MV-4-11 (cell line): ENCODE measurements around the gene KCNC3.
A peak's percentile ranks its signal among the peaks of the same experiment; 100 is the strongest.

ENCODE experiments used
- DNase-seq: peaks from one replicate; lab custom pipeline; 2025; lab: John Stamatoyannopoulos, UW

The KCNC3 gene

GRCh38 chr19:50311723-50312635 lies 17.2 kb downstream of the KCNC3 start:
- no peak for DNase-seq

- DNase-seq: no peak
Observed at GRCh38 chr19:50310759-50311465, 18.3 kb downstream of the KCNC3 start.

DNA sequence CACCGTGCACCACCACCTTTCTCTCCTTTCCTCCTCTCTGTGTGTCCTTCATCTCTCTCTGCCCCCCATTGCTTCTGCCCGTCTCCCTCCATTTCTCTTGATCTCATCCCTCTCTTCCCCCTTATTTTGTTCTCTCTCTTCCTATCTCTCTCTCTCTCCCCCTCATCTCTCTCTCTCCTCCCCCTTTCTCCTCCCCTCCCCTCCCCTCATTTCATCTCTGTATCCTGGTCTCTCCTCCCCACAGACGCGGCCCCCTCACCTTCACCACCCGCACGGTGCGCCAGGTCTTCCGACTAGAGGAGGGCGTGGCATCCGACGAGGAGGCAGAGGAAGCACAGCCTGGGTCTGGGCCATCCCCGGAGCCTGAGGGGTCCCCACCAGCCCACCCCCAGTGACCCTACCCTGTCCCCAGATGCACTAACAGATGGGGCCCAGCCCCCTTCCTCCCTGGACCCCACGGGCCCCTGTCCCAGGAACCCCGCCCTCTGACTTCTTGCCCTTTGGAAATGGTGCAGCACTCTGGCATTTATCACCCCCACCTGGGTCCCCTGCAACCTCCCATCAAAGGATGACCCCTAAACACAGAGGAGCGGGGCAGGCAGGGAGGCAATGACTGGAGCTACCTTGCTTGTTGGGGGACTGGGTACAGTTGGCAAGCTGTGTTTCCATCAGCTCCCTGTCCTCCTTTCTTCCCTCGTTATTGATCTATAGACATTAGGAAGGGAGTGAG lies 19.6 kb downstream of the KCNC3 start:
- no peak for DNase-seq

- no peak for DNase-seq
Observed at GRCh38 chr19:50308991-50309390, 20.2 kb downstream of the KCNC3 start.

- no peak for DNase-seq
Observed at GRCh38 chr19:50303558-50303957, 25.6 kb downstream of the KCNC3 start.

GRCh38 chr19:50301607-50301971 lies 27.6 kb downstream of the KCNC3 start:
- DNase-seq: no peak

DNA sequence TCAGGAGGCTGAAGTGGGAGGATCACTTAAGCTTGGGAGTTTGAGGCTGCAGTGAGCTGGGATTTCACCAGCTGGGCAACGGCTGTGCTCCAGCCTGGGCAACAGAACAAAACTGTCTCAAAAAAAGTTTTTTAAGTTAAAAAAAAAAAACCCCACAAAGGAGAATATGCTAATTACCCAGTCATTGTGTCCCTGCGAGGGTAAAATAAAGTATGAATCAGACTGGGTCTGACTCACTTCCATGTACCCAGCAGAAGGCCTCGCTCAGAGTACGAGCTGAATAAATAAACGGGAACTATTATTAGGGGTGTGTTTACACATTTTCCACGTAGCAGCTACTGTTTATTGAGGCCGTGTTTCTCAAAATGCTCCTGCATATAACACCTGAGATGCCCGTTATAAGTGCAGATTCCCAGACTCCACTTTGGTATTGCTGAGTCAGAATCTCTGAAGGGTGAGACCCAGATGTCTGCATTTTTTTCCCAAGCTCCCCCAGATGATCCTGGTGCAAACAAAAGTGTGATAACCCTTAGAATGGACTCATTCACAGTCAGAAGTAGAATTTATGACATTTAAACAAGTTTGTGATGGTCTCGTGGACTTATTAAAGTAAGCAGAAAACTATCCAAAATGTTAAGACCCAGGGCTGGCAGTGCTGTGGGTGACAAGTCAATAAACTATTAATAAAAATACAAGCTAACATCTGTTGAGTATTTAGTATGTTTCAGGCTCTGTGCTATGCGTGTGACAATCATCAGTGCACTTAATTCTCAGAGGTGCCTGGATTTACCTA lies 28.2 kb downstream of the KCNC3 start:
- DNase-seq: peak; percentile 82

- DNase-seq: no peak
Observed at GRCh38 chr19:50300051-50300450, 29.1 kb downstream of the KCNC3 start.

GRCh38 chr19:50293263-50294004 lies 35.7 kb downstream of the KCNC3 start:
- no peak for DNase-seq

GRCh38 chr19:50292216-50292827 lies 36.9 kb downstream of the KCNC3 start:
- no peak for DNase-seq

GRCh38 chr19:50290775-50291174 lies 38.4 kb downstream of the KCNC3 start:
- no peak for DNase-seq

GRCh38 chr19:50290011-50290410 lies 39.2 kb downstream of the KCNC3 start:
- DNase-seq: no peak

- no peak for DNase-seq
Observed at GRCh38 chr19:50288954-50289353, 40.2 kb downstream of the KCNC3 start.

GRCh38 chr19:50287331-50287730 lies 41.8 kb downstream of the KCNC3 start:
- DNase-seq: no peak

DNA sequence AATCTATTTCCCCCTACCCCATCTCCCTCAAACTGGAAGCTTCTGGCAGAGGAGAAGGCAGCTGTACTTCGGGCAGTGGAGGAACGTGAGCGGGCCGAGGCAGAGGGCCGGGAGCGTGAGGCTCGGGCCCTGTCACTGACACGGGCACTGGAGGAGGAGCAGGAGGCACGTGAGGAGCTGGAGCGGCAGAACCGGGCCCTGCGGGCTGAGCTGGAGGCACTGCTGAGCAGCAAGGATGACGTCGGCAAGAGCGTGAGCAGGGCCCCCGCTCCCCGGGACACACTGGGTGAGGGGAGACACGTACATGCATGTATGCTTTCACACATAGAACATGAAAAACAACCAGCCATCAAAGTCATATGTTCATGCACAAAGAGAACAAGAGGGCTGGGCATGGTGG lies 42.7 kb downstream of the KCNC3 start:
- no peak for DNase-seq

GRCh38 chr19:50285833-50286232 lies 43.3 kb downstream of the KCNC3 start:
- DNase-seq: no peak

DNA sequence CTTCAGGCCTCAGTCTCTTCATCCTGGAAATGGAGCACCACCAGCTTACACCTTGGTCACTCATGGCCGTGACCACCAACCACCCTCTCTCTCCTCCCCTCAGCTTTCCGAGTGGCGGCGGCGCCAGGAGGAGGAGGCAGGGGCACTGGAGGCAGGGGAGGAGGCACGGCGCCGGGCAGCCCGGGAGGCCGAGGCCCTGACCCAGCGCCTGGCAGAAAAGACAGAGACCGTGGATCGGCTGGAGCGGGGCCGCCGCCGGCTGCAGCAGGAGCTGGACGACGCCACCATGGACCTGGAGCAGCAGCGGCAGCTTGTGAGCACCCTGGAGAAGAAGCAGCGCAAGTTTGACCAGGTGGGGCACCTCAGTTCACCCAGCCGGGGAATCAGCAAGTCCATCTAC lies 47.7 kb downstream of the KCNC3 start:
- DNase-seq: no peak

DNA sequence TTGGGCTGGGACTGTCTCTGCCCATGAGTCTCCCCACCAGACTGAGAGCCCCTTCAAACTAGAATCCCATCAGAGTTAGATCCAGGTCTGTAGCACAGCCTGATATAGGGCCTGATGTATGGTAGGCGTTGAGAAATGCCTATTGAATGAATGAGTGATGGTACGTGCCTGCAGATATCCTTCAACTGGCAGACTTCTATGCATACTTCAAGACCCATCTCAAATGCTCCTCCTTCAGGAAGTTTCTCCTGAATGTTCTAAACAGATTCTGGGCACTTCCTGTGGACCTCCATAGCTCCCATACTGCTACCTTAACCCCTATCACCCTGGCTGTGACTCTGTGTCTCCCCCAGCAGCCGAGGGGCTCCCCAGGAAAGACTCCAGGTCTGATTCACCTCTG lies 48.2 kb downstream of the KCNC3 start:
- no peak for DNase-seq

- no peak for DNase-seq
Observed at GRCh38 chr19:50280074-50280473, 49.1 kb downstream of the KCNC3 start.

- DNase-seq: no peak
Observed at GRCh38 chr19:50277966-50278580, 51.1 kb downstream of the KCNC3 start.
